Left lobe of liver (tissue), 2 donors: ENCODE data around the gene NT5C1A. TPM values are rescaled to one million over a fixed set of nuclear protein-coding genes. Genes with fewer than 3 reads are reported as not detected.

Source experiments
- ATAC-seq: fragments of 200-7000 bp; cut with Tn5 transposase; one replicate; pipeline ENCODE4 v1.9.1; 2020; ENCODE audit warnings: mild to moderate bottlenecking, moderate library complexity
- DNase-seq: peaks from one replicate; pipeline ENCODE4 v3.0.0-alpha.2; 2020; ENCODE audit warnings: low spot score
- total RNA-seq: library from RNA; stranded (reverse); gene quantifications from one replicate; pipeline ENCODE4 v1.2.1, GENCODE V29; 2021
- donor health status: DM: no; HTN: no; CAD: no; lungs with moderate emphysema.
- donor health status: DM: no; HTN: yes; CAD: no.

NT5C1A gene
- total RNA-seq: not detected

DNA sequence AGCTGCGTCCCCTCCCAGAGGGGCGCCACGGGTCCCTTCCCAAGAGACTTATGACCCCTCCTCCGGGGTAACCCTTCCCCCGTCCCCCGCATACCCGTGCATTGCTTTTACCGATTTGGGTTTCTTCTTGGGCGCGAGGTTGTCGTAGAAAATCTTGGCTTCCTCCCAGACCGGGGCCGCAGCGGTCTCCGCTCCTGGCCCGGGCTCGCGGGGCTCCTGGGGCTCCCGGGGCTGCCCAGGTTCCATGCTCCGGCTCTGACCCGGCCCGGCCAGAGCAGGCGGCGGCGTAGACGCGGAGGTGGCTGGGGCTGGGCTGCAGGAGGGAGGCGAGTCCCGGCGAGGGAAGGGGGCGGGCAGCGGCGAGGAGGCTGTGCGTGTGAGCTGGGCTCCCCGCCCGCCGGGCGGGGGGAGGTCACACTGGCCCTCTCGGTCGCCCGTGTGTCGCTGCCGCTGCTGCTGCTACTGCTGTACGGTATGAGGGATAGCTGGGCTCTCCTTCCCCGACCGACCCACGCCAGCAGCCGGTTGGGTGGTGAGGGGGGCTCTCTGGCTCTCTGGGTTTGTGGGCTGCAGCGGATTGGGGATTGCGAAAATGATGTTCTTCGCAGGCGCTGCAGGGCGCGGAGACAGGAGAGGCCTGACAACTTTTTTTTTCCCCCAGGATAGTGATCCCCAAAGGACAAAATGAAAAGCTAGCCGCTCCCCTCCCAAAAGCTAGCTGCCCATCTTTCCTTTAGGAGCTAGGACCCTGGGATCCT lies at the start of gene NT5C1A:
TSS of gene NT5C1A (minus strand) at position 315 of the 758 bp plus-strand sequence. CDS start at position 246, 69 bp downstream.
- no peak for DNase-seq
- peak; percentile 68 for ATAC-seq

DNA sequence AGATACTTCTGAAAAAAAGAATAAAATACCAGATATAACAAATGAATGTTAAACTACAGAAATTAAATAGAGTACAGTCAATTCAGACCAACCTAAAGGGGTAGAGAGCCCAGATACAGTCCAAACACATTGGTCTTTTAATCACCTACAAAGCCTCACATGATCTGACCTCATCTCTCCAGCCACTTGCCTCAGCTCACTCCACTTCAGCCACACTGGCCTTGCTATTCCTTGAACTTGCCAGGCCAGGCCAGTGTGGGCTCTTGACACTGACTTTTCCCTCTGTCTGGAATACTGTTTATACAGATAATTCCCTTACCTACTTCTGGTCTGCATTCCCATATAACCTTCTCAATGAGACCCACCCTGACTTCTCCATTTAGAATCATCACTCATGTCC lies 49.8 kb upstream of the NT5C1A start:
- no peak for ATAC-seq
- DNase-seq: no peak

DNA sequence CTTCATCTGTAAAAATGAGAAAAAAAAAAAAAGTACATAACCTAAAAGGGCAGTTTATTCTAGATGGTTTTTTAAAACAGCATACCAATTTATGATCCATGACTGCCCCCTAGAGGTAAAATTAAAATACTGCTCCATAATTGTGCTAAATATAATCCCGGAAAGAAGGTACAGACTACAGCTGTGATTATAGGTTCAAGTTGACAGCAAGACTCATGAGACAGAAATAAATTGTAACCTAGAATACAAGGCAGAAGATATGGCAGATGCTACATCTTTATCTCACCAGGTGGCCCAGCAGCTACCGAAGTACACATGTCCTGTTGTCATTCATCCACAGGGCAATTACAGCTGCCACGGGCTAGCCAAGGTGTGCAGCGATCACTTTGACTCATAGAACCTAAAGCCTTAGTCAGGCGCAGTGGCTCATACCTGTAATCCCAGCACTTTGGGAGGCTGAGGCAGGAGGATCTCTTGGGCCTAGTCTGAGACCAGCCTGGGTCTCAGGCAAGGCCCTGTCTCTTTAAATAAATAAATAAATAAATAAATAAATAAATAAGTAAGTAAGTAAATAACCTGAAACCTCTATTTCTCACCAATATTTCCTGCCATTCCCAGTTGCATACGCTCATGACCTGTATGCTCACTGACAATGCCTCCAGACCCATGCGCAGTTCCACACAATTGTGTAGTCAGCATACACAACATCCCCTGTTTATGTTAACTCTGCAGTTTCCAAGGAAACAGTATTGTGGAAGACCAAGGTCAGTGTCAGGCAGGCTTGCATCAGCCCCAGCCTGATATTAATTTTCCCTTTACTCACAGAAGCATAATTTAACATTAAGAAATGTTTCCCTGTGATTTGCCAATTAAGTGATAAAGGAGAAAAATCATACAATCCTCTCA lies 48.4 kb upstream of the NT5C1A start:
- DNase-seq (no peak), ATAC-seq (peak; percentile 95)

DNA sequence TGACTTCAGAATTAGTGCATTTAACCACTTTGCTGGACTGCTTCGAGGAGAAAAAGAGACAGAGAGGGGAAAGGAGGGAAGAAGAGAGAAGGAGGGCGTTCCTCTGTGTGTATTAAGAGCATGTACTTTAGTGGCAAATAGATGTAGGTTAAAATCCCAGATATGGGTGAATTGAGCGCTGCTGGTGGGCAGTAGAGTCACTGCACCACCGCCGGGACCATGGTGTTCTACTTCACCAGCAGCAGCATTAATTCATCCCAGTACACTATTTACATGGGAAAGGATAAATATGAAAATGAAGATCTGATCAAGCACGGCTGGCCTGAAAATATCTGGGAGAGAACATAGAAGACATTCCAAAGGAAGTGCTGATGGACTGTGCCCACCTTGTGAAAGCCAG lies 45.9 kb upstream of the NT5C1A start:
- ATAC-seq (no peak), DNase-seq (peak; percentile 6)

DNA sequence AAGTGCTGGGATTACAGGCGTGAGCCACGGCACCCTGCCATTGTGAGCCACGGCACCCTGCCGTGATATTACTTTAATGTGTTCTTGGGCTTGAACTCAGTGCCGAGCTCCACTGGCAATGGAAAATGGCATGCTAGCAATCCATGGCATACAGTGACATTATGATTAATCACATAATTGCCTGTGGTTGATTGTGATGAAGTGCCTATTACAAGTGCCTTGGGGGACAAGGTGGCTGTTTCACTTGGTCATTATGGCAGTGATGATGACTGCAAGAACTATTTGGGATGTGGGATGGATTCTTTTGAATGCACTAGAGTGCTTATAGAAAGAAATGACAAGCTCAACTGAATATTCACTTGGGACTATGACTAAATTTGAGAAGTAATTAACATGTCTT lies 41.6 kb upstream of the NT5C1A start:
- ATAC-seq (no peak), DNase-seq (no peak)

DNA sequence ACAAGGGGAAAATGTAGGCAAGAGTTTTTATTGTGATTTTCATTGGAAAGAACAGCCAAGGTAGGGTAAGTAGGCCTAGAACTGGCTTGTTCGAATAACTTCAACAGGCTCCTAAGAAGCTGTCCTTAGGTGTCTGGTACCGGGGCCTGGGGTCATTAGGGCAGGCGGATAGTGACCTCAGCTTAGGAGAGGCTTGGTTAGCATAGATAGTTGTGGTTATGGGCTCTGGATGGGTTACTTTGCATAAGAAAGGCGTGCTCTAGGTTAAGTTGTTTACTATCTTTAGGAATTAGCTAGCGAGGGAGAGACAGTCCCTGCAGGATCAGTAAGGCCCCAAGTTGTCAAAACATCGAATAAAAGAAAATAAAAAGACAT lies 40.0 kb upstream of the NT5C1A start:
- no peak for ATAC-seq
- no peak for DNase-seq

DNA sequence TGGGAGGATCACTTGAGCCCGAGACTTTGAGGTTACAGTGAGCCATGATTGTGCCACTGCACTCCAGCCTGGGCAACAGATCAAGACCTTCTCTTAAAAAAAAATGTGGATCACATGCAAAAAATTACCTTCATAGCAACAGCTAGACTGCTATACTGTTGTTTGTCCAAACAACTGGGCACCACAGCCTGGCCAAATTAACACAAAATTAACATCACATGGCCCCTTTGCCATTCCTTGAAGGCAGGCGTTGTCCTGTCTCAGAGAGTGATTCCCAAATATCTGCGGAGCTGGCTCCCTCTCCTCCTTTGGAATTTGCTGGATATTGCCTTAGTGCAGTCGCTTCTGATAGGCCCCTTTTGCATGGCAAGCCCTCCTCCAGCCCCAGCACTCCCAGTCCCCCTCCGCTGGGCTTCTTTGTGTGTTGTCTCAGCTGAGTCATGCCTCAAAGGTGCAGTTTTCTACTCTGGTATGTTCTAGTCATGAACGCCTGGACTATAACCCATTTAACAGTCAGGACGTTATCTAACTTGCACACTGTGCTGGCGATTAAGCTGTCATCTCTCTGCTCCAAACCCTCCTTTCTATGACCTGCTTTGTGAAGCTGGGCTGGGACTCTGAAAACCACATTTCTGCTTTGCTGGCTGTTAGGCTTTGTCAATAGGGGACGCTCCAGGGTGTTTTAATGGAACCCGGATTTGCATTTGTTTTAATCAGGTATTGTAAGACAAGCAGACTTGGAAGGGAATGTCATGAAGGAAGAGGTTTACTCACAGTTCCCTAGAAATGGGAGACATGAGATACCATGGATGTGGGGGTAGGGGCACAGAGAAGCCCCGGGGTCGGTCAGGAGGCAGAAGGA lies 39.4 kb upstream of the NT5C1A start:
- ATAC-seq: no peak
- DNase-seq: no peak

DNA sequence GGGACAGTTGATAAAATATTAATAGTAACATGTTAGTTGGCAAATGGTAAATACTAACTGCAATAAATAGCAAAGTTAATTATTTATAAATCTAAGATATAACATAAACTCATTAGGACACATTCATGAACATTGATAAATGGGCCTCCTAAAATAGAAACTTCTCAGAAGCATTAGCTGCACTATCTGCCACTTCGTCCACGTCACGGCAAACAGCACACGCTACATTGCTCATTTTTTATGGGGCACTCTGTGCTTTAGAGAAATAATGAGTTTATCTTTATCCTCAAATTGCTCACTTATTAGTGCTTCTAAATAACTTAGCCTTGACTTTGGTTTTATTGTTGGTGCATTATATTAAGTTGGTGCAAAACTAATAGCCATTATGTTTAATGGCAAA lies 35.6 kb upstream of the NT5C1A start:
- no peak for DNase-seq
- ATAC-seq: no peak

DNA sequence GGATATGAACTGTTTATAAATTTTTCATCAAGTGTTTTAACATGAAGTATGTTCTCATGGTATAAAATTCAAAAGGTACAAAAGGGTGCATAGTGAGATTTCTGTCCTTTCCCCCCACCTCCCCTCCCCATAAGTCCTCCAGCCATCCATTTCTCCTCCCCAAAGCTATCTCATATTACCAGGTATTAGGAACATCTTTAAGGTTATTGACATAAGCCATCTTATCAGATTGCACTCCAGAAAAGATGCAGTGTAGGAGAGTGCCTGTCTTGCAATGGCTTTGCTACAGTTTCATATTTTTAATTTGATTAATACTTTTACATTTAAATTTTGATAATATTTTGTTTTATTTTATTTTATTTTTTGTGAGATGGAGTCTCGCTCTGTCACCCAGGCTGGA lies 32.9 kb upstream of the NT5C1A start:
- DNase-seq (no peak), ATAC-seq (no peak)

DNA sequence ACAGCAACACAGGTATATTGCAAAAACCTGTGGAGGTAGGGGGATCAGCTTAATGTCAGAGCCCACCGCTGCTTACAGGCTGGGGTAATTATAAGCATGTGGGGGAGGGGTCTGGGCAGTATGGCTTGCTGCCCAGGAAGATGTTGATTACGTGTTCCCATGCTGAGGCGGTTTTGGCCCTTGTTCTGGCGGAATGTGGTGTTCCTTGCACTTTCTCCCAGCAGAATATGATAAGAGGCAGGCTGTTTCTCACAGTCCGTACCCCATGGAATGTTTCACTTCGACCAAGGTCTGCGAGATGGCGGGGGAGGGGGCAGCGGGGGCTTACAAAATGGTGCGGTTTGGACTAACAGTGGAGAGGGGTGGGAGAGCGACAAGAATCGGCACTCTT lies 29.1 kb upstream of the NT5C1A start:
- DNase-seq (peak; percentile 49), ATAC-seq (peak; percentile 64)

DNA sequence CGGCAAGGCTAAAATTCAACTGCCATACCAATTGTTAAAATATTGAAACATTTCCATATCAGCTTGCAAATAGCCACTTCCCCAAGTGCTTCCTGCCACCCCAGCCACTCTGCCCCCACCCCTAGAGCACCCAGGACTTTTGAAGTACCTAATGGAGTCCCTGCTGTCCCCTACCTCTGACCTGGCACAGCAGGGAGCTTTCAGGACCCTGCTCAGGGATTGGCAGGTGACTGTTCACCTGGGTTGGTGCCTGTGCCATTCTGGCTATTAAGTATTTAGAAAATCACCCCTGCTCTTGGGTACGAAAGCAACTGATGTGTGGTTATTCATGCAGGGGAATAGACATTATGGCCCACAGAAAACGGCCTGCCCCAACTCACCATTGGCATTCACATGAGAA lies 28.4 kb upstream of the NT5C1A start:
- DNase-seq: peak; percentile 12
- no peak for ATAC-seq

DNA sequence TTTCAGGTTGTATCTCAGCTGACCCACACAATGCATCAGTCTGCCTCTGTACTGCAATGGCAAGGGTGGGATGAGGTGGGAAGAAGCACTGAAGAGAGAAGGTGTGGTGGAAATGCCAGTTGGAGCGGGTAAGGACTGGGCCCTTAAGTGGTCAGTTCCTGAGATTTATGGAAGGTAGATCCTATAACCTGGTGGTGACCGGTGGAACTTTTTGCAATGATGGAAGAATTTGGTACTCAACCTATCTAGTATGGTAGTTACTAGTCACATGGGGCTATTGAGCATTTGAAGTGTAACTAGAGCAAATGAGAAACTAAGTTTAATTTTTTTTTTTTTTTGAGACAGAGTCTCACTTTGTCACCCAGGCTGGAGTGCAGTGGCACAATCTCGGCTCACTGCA lies 27.5 kb upstream of the NT5C1A start:
- no peak for DNase-seq
- ATAC-seq: no peak

DNA sequence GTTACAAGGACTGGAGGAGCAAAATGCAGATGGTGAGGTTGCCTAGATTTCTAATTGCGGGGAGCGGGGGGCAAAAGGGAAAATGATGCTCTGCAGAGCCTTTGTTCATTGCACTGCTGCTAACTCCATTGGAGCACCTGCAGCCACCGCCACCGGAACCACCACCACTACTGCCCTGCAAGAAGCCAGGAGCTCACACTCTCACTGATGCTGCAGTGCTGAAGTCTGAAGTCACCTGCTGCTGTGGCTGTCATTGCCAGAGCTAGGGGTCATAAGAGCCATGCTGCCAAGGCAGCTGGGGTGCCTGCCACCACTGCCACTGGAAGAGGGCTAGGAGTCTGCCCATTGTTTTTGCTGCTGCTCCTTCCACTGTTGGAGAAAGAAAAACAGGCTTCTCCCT lies 26.7 kb upstream of the NT5C1A start:
- ATAC-seq: no peak
- DNase-seq: no peak

DNA sequence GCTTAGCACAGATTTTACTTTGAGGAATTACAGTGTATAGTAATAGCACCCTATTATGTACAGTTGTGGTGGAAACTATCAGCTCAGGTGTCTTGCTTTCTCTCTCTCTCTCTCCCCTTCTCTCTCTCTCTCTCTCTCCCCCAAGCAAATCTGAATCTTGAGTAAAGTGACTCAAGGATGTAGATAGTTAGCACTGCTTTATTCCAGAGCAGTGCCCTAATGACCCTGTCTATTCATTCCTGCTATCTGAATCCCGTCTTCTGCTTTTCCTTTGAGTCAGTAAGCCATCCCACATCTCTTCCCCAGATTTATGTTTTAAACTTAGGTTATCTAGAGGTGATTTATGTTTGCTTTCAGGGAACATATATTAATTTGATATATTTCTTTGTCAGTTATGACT lies 24.5 kb upstream of the NT5C1A start:
- no peak for ATAC-seq
- DNase-seq: no peak

DNA sequence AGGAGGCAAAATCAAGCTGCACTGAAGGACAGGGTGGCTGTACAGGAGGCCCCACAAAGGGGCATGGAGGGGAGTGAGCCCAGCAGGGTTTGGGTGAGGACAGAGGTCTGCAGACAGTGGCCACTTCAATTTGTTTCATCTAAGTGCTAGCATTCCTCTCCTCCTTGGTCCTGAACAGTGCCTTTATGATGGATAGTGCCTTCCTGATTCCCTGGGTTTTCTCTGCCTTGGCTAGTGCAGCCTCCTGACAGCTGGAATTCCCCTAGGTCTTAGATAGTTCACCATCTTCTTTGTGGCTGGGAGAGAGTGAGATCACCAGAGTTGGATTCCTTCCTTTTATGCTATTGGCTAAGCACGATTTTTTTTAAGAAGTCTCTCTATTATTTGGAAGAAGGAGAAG lies 23.1 kb upstream of the NT5C1A start:
- DNase-seq: no peak
- ATAC-seq: no peak

DNA sequence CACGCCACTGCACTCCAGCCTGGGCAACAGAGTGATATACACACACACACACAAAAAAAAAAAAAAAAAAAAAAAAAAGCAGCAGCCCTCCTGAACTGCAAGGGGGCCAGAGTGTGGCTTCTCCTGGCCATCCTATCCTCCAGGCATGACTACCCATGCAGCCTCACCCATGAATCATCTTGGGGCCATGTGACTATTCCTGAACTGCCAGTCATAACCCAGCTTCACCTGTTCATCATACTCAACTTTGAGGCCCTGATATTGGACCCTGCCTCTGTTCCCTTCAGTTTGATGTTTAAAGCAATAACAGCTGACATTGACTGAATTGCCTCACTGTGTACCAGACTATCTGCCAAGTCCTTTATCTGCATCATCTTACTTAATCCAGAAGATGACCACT lies 22.1 kb upstream of the NT5C1A start:
- DNase-seq (no peak), ATAC-seq (no peak)

DNA sequence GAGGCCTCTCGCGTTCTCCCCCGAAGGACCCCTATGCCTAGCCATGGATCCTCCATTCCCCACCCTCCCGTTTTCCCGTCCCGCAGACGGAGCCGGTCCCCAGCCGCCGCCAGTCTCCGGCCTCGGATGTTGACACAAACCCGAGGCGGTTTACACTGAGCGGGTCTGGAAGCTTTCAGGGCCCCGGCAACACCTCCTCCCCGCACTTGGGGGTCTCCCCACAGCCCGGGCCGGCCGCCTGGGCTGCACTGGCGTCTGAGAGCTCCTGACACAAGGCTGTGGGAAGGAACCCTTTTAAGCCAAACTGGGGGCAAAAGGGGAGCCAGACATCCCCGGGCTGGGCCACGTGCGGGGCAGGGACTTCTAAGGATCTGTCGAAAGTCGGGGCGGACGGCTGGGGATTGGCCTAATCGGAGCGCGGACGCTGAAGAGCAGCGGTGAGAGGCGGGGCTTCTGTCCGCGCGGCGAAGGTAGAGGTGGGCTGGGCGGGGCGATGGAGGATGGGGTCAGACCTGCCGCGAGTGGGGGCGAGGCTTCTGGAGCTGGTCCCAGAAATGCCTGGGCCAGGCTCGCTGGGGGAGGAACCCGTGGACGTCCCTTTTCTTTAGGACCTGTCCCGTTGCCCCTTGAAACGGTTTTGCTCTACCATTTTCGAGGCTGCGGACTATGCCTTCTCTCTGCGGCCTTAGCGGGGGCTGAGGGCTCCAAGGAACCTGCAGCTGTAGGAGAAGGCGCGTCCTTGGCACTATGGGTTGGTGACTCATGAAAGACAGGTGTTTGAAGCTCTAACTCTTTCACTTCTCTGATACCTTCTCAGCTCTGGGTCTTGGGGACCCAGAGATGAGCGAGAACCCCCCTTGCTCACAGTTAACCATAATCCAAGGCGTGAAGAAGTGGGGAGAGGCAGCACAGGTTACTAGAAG lies 20.5 kb upstream of the NT5C1A start:
- no peak for ATAC-seq

DNA sequence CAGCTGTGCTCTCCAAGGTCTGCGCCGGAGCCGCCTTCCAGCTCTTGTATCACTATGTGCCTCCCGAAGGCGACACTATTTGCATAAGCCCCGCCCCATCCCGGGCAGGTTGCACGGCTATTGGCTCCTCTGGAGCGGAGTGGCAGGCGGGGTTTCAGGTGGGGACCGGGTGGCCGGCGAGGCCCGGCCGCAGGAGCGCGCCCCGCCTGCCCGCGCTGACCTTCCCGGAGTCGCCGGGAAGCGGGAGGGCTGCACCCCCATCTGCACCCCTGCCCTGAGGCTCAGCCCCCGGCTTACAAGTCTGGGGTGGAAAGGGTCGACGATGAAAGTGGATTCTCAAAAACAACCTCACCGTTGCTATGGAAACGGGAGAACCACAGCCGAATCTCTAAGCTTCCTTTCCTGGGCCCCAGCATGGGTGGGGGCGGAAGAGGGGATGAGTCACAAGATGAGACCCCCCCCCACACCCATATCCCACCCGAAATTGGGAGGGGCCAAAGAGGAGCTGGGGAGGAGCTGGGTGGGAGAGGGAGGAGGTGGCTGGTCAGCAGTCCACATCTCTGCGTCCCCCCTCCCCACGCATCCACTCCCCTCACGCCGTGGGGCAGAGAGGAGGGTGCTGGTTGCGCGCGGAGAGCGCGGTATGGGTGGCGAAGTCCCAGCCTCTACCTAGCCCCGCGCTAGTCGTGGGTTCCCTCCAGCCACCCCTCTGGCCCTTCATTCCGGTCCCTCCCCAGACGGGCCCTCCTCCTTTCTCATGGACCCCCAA lies 19.7 kb upstream of the NT5C1A start, which contains the start of gene HPCAL4:
TSS of gene HPCAL4 (minus strand) at position 51 of the 769 bp plus-strand sequence. CDS start 6,830 bp downstream, outside the sequence.
- peak; percentile 94 for ATAC-seq
- peak; percentile 82 for DNase-seq

More for the DNA sequence above, 20.5 kb upstream of the NT5C1A start:
- DNase-seq: no peak

DNA sequence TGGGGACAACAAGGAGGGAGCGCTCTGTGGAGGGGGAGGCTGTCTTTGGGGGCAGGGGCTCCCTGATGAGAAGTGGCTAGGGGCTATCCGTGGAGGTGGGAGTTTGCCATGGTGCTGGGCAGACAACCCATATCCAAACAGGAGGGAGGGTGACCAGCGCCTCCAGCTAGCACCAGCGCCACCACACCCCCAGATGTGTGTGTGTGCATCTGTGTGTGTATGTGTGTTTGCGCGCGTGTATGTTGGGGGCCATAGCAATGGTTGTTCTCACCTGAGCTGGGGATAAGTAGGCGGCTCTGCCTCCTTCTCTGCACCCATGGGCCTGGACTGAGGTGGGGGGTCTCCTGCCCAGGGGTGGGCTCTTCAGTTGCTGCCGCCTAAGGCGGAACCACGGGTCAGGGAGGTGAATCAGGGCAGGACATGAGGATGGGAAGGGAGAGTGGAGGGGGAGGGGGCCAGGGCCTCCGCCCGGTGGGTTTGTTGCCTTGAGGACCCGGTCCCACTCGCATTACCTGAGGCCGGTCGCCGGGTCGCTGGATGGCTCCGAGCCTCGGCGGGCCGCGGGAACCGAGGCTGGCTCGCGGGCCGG lies 19.0 kb upstream of the NT5C1A start:
- DNase-seq (no peak), ATAC-seq (no peak)
